ENCODE data around the gene GPC5.

The GPC5 gene

DNA sequence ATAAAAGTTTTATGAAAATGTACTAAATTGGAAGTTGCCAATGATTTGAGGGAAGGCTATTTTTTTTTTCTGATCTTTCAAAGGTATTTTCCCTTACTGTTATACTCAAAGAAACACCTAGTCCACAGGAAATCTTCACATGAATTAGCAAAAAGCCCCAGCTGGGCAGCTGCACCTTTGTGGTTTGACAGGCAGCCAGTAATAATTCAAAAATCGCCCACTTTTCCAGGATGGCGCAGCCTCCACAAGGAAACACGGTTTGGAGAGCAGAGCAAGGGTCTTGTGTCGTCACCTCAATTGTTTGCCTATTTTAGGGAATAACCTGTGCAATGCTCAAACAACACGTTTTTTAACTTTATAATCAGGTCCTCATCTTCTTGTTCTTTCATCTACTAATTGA lies 1503.3 kb downstream of the GPC5 start:
- no peak for TF ChIP-seq ZNF274 (IDR thresholded peaks at IDR 0.05; ENCODE audit: low read depth, low read length)
- H3K4me3 ChIP-seq (ENCODE audit: low read length): no peak overlapping the region

DNA sequence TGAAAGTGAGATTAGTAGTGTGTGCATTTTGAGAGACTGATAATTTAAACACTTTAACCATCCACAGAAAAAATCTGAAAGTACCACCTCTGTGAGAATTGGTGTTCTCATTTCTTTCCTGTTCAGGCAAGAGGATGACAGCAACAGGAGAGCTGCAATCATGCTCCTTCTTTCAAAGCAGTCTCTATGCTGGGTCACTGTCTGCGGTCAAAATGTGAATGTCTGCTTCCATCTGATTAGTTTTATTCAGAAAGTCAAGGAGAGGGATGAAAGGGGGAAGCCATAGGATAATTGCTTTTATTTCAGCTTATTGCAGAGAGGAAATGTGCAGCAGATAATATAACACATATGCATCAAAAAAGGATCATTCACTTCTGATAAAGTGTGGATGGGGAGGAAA lies 1514.2 kb downstream of the GPC5 start:
- no peak for TF ChIP-seq ZNF274 (IDR thresholded peaks at IDR 0.05; ENCODE audit: low read depth, low read length)
- no peak overlapping the region for H3K4me3 ChIP-seq (ENCODE audit: low read length)

DNA sequence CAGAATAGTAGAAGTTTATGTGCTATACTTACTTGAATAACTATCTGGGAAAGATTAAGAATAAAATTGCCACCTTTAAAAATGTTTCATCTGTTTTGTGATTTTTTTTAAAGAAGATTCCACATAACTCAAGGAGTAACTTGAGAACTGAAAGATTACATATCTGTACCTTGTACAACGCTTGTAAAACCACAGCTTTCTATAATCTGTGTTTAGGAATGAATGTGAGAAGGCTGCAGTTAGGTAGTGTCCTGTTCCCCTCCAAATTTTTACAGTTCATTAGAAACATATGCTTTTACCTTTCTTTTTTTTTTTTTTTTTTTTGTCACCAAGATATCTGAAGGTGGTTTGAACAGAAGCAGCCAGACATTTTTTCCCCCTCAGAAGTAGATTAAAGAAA lies 1515.4 kb downstream of the GPC5 start:
- no peak overlapping the region for H3K4me3 ChIP-seq (ENCODE audit: low read length)
- no peak for TF ChIP-seq ZNF274 (IDR thresholded peaks at IDR 0.05; ENCODE audit: low read depth, low read length)

All from GM08714 (cell line).